ENCODE data around the gene XKR7.

XKR7 gene

GRCh38 chr20:31934968-31935764 lies 32.8 kb upstream of the XKR7 start (continued):
- no peak for TF ChIP-seq SNAI2 (CRISPR knock-in tag; IDR thresholded peaks at IDR 0.05)

GRCh38 chr20:31936420-31936819 lies 31.5 kb upstream of the XKR7 start:
- TF ChIP-seq ZNF8 (CRISPR knock-in tag; IDR thresholded peaks at IDR 0.05), result no peak
- no peak for TF ChIP-seq ISL1 (CRISPR knock-in tag; IDR thresholded peaks at IDR 0.05)
- no peak for TF ChIP-seq RARB (CRISPR knock-in tag; IDR thresholded peaks at IDR 0.05)
- TF ChIP-seq, protein P1, sequence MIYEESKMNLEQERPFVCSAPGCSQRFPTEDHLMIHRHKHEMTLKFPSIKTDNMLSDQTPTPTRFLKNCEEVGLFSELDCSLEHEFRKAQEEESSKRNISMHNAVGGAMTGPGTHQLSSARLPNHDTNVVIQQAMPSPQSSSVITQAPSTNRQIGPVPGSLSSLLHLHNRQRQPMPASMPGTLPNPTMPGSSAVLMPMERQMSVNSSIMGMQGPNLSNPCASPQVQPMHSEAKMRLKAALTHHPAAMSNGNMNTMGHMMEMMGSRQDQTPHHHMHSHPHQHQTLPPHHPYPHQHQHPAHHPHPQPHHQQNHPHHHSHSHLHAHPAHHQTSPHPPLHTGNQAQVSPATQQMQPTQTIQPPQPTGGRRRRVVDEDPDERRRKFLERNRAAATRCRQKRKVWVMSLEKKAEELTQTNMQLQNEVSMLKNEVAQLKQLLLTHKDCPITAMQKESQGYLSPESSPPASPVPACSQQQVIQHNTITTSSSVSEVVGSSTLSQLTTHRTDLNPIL (CRISPR knock-in tag; IDR thresholded peaks at IDR 0.05; ENCODE audit: low read depth), result no peak
- ATAC-seq, result no peak

- ATAC-seq, result no peak
- TF ChIP-seq ZNF8 (CRISPR knock-in tag; IDR thresholded peaks at IDR 0.05), result no peak
Measured at GRCh38 chr20:31937820-31938219, 30.1 kb upstream of the XKR7 start.

DNA sequence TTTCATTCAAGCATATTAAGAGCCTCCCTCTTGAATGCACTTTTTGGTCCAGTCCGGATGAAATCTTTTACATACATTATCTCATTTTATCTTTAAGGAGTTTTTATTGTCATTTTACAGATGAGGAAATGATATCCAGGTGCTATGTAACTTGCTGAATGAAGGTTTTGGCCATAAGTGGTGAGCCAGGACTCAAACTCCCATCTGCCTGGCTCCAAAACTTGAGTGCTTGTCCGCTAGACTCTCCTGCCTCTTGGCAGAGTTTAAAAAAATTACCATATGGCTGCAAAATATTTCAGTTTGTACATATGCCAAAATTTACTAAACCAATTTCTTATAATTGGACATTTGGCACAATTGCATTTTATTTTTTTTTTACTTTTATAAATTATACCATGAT lies 28.3 kb upstream of the XKR7 start:
- TF ChIP-seq RARB (CRISPR knock-in tag; IDR thresholded peaks at IDR 0.05) (no peak), CSDC2 (CRISPR knock-in tag; IDR thresholded peaks at IDR 0.05) (no peak), ZFP3 (CRISPR knock-in tag; IDR thresholded peaks at IDR 0.05) (no peak), PPARA (CRISPR knock-in tag; IDR thresholded peaks at IDR 0.05; ENCODE audit: borderline replicate concordance) (no peak), TCF4 (CRISPR knock-in tag; IDR thresholded peaks at IDR 0.05; ENCODE audit: borderline replicate concordance) (no peak), CSRNP3 (CRISPR knock-in tag; IDR thresholded peaks at IDR 0.05) (no peak), ARNTL (CRISPR knock-in tag; IDR thresholded peaks at IDR 0.05; ENCODE audit: borderline replicate concordance, low read depth) (no peak), ISL1 (CRISPR knock-in tag; IDR thresholded peaks at IDR 0.05) (no peak), ZC3H10 (CRISPR knock-in tag; IDR thresholded peaks at IDR 0.05) (no peak), SNAI2 (CRISPR knock-in tag; IDR thresholded peaks at IDR 0.05) (no peak), ZNF565 (CRISPR knock-in tag; conservative IDR thresholded peaks at IDR 0.05; ENCODE audit: low read depth) (no peak), PATZ1 (CRISPR knock-in tag; IDR thresholded peaks at IDR 0.05; ENCODE audit: borderline replicate concordance) (no peak), ZNF70 (CRISPR knock-in tag; IDR thresholded peaks at IDR 0.05) (no peak), OSR1 (CRISPR knock-in tag; IDR thresholded peaks at IDR 0.05) (no peak)
- TF ChIP-seq, protein P2, sequence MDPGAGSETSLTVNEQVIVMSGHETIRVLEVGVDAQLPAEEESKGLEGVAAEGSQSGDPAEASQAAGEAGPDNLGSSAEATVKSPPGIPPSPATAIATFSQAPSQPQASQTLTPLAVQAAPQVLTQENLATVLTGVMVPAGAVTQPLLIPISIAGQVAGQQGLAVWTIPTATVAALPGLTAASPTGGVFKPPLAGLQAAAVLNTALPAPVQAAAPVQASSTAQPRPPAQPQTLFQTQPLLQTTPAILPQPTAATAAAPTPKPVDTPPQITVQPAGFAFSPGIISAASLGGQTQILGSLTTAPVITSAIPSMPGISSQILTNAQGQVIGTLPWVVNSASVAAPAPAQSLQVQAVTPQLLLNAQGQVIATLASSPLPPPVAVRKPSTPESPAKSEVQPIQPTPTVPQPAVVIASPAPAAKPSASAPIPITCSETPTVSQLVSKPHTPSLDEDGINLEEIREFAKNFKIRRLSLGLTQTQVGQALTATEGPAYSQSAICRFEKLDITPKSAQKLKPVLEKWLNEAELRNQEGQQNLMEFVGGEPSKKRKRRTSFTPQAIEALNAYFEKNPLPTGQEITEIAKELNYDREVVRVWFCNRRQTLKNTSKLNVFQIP (CRISPR knock-in tag; IDR thresholded peaks at IDR 0.05; ENCODE audit: borderline replicate concordance, low read depth), result no peak
- TF ChIP-seq, protein P3, sequence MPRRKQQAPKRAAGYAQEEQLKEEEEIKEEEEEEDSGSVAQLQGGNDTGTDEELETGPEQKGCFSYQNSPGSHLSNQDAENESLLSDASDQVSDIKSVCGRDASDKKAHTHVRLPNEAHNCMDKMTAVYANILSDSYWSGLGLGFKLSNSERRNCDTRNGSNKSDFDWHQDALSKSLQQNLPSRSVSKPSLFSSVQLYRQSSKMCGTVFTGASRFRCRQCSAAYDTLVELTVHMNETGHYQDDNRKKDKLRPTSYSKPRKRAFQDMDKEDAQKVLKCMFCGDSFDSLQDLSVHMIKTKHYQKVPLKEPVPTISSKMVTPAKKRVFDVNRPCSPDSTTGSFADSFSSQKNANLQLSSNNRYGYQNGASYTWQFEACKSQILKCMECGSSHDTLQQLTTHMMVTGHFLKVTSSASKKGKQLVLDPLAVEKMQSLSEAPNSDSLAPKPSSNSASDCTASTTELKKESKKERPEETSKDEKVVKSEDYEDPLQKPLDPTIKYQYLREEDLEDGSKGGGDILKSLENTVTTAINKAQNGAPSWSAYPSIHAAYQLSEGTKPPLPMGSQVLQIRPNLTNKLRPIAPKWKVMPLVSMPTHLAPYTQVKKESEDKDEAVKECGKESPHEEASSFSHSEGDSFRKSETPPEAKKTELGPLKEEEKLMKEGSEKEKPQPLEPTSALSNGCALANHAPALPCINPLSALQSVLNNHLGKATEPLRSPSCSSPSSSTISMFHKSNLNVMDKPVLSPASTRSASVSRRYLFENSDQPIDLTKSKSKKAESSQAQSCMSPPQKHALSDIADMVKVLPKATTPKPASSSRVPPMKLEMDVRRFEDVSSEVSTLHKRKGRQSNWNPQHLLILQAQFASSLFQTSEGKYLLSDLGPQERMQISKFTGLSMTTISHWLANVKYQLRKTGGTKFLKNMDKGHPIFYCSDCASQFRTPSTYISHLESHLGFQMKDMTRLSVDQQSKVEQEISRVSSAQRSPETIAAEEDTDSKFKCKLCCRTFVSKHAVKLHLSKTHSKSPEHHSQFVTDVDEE (CRISPR knock-in tag; IDR thresholded peaks at IDR 0.05), result no peak
- no peak for ATAC-seq
